Measurements from ENCODE around the gene PDE5A.

DNA sequence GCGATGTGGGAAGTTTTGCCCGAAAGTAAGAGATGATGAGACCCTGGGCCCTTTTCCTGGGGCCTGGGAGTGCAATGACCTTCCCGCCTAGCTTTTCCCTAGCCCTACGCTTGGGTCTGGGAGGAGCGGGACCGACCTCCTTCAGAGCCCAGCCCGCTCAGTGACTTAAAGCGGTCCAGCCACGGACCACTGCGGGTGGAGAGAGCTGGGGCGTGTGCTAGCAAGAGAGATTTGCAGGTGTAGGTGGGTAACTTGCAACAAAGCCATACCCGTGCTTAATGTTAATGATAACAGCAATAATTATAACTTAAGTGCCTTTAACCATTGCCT, 503 bp upstream of the PDE5A start:
- no peak for TF ChIP-seq POLR2A (IDR thresholded peaks at IDR 0.05)
- no peak for TF ChIP-seq CTCF (IDR thresholded peaks at IDR 0.05)
